C4-2B (cell line): ENCODE results near the gene AKAIN1.

ENCODE experiments used
- H3K27ac ChIP-seq: fragments of 450-650 bp; 2 replicates; pipeline ENCODE4 v1.5.1; 2017
- ZFX ChIP-seq: fragments of 450-650 bp; IDR thresholded peaks from 2 replicates; pipeline ENCODE4 v1.6.1; 2017
- TF ChIP-seq, protein P1 (sequence below): fragments of 450-650 bp; conservative IDR thresholded peaks from 2 replicates; pipeline ENCODE4 v1.5.1; 2017; ENCODE audit warnings: mild to moderate bottlenecking

AKAIN1 gene

GRCh38 chr18:5122272-5122671, 74.8 kb downstream of the AKAIN1 start:
- H3K27ac ChIP-seq = no peak overlapping the region
- TF ChIP-seq ZFX = no peak
- TF ChIP-seq, protein P1, sequence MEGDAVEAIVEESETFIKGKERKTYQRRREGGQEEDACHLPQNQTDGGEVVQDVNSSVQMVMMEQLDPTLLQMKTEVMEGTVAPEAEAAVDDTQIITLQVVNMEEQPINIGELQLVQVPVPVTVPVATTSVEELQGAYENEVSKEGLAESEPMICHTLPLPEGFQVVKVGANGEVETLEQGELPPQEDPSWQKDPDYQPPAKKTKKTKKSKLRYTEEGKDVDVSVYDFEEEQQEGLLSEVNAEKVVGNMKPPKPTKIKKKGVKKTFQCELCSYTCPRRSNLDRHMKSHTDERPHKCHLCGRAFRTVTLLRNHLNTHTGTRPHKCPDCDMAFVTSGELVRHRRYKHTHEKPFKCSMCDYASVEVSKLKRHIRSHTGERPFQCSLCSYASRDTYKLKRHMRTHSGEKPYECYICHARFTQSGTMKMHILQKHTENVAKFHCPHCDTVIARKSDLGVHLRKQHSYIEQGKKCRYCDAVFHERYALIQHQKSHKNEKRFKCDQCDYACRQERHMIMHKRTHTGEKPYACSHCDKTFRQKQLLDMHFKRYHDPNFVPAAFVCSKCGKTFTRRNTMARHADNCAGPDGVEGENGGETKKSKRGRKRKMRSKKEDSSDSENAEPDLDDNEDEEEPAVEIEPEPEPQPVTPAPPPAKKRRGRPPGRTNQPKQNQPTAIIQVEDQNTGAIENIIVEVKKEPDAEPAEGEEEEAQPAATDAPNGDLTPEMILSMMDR = no peak

GRCh38 chr18:5110266-5110665, 86.8 kb downstream of the AKAIN1 start:
- TF ChIP-seq, protein P1 = no peak
- TF ChIP-seq ZFX = no peak
- no peak overlapping the region for H3K27ac ChIP-seq

DNA sequence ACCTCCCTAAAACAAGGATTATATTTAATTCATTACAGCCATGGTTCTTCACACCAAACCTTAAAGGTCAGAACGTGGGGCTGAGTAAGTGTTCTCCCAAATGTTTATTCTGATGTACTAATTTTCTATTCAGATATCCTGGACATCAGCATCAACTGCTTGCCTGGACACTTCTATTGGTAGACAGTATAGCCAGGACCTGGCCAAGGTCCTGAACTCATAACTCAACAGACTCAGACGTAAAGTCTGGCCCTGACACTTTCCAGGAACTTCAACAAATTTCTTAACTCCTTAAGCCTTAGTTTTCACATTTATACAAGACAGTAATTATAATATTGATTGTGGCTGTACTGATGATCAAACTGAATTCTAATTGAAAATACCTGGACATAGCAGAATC, 89.1 kb downstream of the AKAIN1 start:
- H3K27ac ChIP-seq = no peak overlapping the region
- TF ChIP-seq, protein P1 = no peak
- no peak for TF ChIP-seq ZFX

GRCh38 chr18:5106730-5107129, 90.3 kb downstream of the AKAIN1 start:
- TF ChIP-seq ZFX = no peak
- TF ChIP-seq, protein P1 = peak; percentile 49
- no peak overlapping the region for H3K27ac ChIP-seq

DNA sequence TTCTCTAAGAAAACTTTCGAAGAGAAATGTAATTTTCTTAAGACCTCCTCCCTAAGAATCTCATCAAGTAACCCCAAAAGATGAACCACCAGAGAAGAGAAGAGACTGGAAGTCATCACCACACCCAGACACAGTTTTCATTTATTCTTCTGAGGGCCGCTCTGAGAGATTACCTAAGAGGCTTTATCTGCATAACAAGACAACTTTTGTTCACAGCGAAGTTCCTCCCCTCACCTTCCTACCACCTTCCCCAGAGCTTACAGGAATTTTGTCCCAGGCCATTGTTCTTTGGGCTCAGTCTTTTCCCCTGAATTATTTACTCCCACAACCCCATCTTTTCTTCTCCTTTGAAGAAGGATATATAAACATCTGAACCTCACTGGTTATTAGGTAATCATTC, 92.8 kb downstream of the AKAIN1 start:
- TF ChIP-seq, protein P1 = no peak
- TF ChIP-seq ZFX = no peak
- H3K27ac ChIP-seq = no peak overlapping the region

GRCh38 chr18:5103693-5104092, 93.4 kb downstream of the AKAIN1 start:
- no peak for TF ChIP-seq ZFX
- TF ChIP-seq, protein P1 = no peak
- H3K27ac ChIP-seq = no peak overlapping the region

- no peak overlapping the region for H3K27ac ChIP-seq
- TF ChIP-seq, protein P1 = 0 out of 2 replicates have a peak, but pooled peaks have one; percentile 3
- no peak for TF ChIP-seq ZFX
Observed at GRCh38 chr18:5103286-5103685, 93.8 kb downstream of the AKAIN1 start.
